ENCODE results near the gene ANKS1B.

Gene ANKS1B

GRCh38 chr12:99108924-99109323, 875.8 kb downstream of the ANKS1B start:
- no peak for DNase-seq

GRCh38 chr12:99099786-99100185, 885.0 kb downstream of the ANKS1B start:
- no peak for DNase-seq

GRCh38 chr12:99097171-99097570, 887.6 kb downstream of the ANKS1B start:
- DNase-seq = no peak

GRCh38 chr12:99093166-99093565, 891.6 kb downstream of the ANKS1B start:
- no peak for DNase-seq

- no peak for DNase-seq
Observed at GRCh38 chr12:99092100-99092851, 892.5 kb downstream of the ANKS1B start.

- no peak for DNase-seq
Observed at GRCh38 chr12:99087278-99087677, 897.5 kb downstream of the ANKS1B start.

GRCh38 chr12:99079811-99080210, 904.9 kb downstream of the ANKS1B start:
- DNase-seq = no peak

- no peak for DNase-seq
Observed at GRCh38 chr12:99068993-99069747, 915.6 kb downstream of the ANKS1B start.

GRCh38 chr12:99067171-99067785, 917.5 kb downstream of the ANKS1B start:
- DNase-seq = no peak

- no peak for DNase-seq
Observed at GRCh38 chr12:99066726-99067125, 918.0 kb downstream of the ANKS1B start.

- DNase-seq = no peak
Observed at GRCh38 chr12:99063182-99063581, 921.6 kb downstream of the ANKS1B start.

- DNase-seq = no peak
Observed at GRCh38 chr12:99059824-99060511, 924.8 kb downstream of the ANKS1B start.

- DNase-seq = no peak
Observed at GRCh38 chr12:99057670-99058069, 927.1 kb downstream of the ANKS1B start.

- no peak for DNase-seq
Observed at GRCh38 chr12:99056186-99056585, 928.5 kb downstream of the ANKS1B start.

- no peak for DNase-seq
Observed at GRCh38 chr12:99055299-99055698, 929.4 kb downstream of the ANKS1B start.

- no peak for DNase-seq
Observed at GRCh38 chr12:99054601-99055128, 930.1 kb downstream of the ANKS1B start.

GRCh38 chr12:99053616-99054362, 930.9 kb downstream of the ANKS1B start:
- DNase-seq = no peak

- DNase-seq = no peak
Observed at GRCh38 chr12:99049774-99050173, 935.0 kb downstream of the ANKS1B start.

- no peak for DNase-seq
Observed at GRCh38 chr12:99045158-99045557, 939.6 kb downstream of the ANKS1B start.

GRCh38 chr12:99043319-99043914, 941.3 kb downstream of the ANKS1B start:
- DNase-seq = no peak

GRCh38 chr12:99042226-99042625, 942.5 kb downstream of the ANKS1B start:
- no peak for DNase-seq
